ENCODE data around the gene RAI14.

The RAI14 gene

DNA sequence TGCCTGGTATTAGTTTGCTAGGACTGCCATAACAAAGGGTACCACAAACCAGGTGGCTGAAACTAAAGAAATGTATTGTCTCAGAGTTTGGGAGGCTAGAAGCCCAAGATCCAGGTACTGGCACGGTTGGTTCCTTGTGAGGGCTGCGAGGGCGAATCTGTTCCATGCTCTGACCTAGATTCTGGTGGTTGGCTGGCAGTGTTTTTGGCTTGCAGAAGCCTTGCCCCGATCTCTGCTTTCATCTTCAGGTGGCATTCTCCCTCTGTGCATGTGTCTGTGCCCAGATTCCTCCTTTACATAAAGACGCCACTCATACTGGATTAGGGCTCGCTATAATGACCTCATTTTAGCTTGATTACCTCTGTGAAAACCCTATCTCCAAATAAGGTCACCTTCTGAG lies 36.7 kb downstream of the RAI14 start:
- TF ChIP-seq SIN3A (IDR thresholded peaks at IDR 0.05; ENCODE audit: borderline replicate concordance, insufficient read depth, low read length) (no peak), POLR2AphosphoS5 (IDR thresholded peaks at IDR 0.05; ENCODE audit: low read depth, low read length) (no peak), TAF1 (IDR thresholded peaks at IDR 0.05; ENCODE audit: borderline replicate concordance, insufficient read depth, low read length) (no peak), FOXP2 (optimal IDR thresholded peaks at IDR 0.05; ENCODE audit: borderline replicate concordance, extremely low read depth, extremely low read length, insufficient read depth) (no peak)
- TF ChIP-seq, protein P1, sequence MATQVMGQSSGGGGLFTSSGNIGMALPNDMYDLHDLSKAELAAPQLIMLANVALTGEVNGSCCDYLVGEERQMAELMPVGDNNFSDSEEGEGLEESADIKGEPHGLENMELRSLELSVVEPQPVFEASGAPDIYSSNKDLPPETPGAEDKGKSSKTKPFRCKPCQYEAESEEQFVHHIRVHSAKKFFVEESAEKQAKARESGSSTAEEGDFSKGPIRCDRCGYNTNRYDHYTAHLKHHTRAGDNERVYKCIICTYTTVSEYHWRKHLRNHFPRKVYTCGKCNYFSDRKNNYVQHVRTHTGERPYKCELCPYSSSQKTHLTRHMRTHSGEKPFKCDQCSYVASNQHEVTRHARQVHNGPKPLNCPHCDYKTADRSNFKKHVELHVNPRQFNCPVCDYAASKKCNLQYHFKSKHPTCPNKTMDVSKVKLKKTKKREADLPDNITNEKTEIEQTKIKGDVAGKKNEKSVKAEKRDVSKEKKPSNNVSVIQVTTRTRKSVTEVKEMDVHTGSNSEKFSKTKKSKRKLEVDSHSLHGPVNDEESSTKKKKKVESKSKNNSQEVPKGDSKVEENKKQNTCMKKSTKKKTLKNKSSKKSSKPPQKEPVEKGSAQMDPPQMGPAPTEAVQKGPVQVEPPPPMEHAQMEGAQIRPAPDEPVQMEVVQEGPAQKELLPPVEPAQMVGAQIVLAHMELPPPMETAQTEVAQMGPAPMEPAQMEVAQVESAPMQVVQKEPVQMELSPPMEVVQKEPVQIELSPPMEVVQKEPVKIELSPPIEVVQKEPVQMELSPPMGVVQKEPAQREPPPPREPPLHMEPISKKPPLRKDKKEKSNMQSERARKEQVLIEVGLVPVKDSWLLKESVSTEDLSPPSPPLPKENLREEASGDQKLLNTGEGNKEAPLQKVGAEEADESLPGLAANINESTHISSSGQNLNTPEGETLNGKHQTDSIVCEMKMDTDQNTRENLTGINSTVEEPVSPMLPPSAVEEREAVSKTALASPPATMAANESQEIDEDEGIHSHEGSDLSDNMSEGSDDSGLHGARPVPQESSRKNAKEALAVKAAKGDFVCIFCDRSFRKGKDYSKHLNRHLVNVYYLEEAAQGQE (IDR thresholded peaks at IDR 0.05; ENCODE audit: insufficient read depth in 1 of 2, low read depth in 2 of 2, low read length in 2 of 2) = no peak

DNA sequence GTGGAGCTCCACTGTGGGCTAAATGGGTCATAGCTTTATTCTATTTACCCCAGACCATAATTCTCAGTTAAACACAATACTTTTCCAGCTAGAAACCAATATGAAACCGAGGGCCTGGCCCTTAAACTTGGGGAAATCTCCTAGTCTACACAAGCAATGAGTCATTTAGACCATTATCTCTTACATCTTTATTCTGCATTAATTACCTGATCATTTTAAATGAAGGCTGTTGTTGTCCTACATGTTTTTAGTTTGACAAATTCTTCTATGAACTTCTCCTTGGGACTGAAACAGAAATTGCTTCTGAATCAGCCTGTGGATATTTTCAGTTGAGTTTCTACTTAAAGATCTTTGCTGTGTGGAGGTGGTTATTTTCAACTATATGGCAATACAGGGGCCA lies 37.9 kb downstream of the RAI14 start:
- no peak for TF ChIP-seq FOXP2 (optimal IDR thresholded peaks at IDR 0.05; ENCODE audit: borderline replicate concordance, extremely low read depth, extremely low read length, insufficient read depth)
- TF ChIP-seq POLR2AphosphoS5 (IDR thresholded peaks at IDR 0.05; ENCODE audit: low read depth, low read length) = no peak
- TF ChIP-seq SIN3A (IDR thresholded peaks at IDR 0.05; ENCODE audit: borderline replicate concordance, insufficient read depth, low read length) = no peak
- TF ChIP-seq, protein P1 (IDR thresholded peaks at IDR 0.05; ENCODE audit: insufficient read depth in 1 of 2, low read depth in 2 of 2, low read length in 2 of 2) = no peak
- TF ChIP-seq TAF1 (IDR thresholded peaks at IDR 0.05; ENCODE audit: borderline replicate concordance, insufficient read depth, low read length) = no peak

DNA sequence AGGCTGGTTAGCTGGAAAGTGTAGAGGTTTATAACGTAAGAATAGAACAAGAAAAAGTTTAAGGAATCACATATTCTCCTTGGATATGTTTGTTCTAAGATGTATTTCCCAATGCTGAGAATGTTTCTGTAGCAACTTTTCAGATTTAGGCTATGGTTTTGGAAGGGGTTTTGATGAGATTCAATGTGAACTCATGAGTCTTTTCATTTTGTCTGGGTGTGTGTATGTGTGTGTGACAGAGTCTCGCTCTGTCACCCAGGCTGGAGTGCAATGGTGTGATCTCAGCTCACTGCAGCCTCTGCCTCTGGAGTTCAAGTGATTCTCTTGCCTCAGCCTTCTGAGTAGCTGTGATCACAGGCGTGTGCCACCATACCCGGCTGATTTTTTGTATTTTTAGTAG lies 38.6 kb downstream of the RAI14 start:
- no peak for TF ChIP-seq POLR2AphosphoS5 (IDR thresholded peaks at IDR 0.05; ENCODE audit: low read depth, low read length)
- TF ChIP-seq SIN3A (IDR thresholded peaks at IDR 0.05; ENCODE audit: borderline replicate concordance, insufficient read depth, low read length) = no peak
- no peak for TF ChIP-seq TAF1 (IDR thresholded peaks at IDR 0.05; ENCODE audit: borderline replicate concordance, insufficient read depth, low read length)
- TF ChIP-seq FOXP2 (optimal IDR thresholded peaks at IDR 0.05; ENCODE audit: borderline replicate concordance, extremely low read depth, extremely low read length, insufficient read depth) = no peak
- TF ChIP-seq, protein P1 (IDR thresholded peaks at IDR 0.05; ENCODE audit: insufficient read depth in 1 of 2, low read depth in 2 of 2, low read length in 2 of 2) = no peak

DNA sequence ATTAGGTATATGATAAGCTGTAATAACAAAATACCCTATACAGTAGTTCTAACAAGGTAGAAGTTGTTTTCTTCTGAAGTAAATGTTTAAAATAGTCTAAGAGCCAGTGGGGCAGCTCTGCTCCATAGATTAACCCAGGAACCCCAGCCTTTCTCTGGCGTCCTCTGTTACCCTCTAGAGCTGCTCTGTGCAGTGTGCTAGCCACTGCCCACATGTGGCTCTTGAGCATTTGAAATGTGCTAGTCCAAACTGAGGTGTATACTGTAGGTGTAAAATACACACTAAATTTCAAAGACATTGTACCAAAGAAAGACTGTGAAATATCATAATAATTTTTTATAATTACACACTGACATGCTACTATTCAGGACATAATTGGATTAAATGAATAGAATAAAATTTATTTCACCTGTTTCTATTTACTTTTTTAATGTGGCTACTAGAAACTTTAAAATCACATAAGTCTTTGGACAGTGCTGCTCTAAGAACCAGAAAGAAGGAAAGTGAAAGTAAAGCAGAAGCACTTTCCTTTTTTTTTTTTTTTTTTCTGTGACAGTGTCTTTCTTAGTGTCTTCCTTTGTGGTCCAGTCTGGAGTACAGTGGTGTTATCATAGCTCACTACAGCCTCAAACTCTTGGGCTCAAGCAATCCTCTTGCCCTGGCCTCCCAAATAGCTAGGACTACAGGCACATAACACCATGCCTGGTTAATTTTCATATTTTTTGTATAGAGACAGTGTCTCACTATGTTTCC lies 39.3 kb downstream of the RAI14 start:
- TF ChIP-seq TAF1 (IDR thresholded peaks at IDR 0.05; ENCODE audit: borderline replicate concordance, insufficient read depth, low read length) = no peak

DNA sequence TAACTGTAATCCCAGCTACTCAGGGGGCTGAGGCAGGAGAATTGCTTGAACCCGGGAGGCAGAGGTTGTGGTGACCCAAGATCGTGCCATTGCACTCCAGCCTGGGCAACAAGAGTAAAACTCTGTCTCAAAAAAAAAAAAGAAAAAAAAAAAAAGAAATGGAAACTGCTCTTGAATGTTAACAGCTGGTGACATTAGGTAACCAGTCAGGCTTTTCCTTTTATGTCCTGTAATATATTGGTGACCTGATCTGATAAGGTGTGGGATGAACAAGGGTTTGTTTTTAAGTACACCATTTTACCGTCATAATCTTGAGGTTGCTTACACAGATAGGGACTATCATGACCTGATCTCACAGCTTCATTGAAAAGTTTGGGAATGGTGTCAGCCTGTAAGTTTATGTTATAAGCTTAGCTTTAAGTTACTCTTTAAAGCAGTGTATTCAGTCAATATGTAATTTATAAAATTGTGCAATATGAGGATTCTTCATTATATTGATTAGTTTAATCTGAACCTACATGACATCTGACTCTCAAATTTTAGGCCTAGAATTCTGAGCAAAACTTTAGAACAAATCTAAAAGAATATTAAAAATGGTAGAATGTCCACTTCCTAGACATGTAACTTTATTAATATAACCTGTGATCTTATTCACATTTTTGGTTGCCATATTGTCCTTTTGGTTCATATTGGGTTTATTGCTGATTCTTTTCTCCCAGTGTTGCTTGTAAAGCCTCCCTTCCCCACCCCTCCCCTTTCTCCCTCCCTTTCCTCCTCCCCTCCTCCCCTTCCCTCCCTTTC lies 41.4 kb downstream of the RAI14 start:
- no peak for TF ChIP-seq TAF1 (IDR thresholded peaks at IDR 0.05; ENCODE audit: borderline replicate concordance, insufficient read depth, low read length)
- no peak for TF ChIP-seq SIN3A (IDR thresholded peaks at IDR 0.05; ENCODE audit: borderline replicate concordance, insufficient read depth, low read length)
- TF ChIP-seq, protein P1 (IDR thresholded peaks at IDR 0.05; ENCODE audit: insufficient read depth in 1 of 2, low read depth in 2 of 2, low read length in 2 of 2) = no peak
- no peak for TF ChIP-seq POLR2AphosphoS5 (IDR thresholded peaks at IDR 0.05; ENCODE audit: low read depth, low read length)
- no peak for TF ChIP-seq FOXP2 (optimal IDR thresholded peaks at IDR 0.05; ENCODE audit: borderline replicate concordance, extremely low read depth, extremely low read length, insufficient read depth)

Measured in PFSK-1 (cell line).